ENCODE measurements around the gene AKT2. TPM values are rescaled to one million over a fixed set of nuclear protein-coding genes. Genes with fewer than 3 reads are reported as not detected.

The AKT2 gene
- polyA plus RNA-seq, 1 donor (not counting 4 experiments of a cell fraction or from before 2014, with no cell fraction given), result 108 TPM

GRCh38 chr19:40267601-40267997 is 17.5 kb downstream of the AKT2 start:
- H3K36me3 ChIP-seq (ENCODE audit: control insufficient read depth in 2 of 2, extremely low read depth in 1 of 2, insufficient read depth in 2 of 2, low read length in 2 of 2), result peaks cover 8 to 32% of the 10 kb centered on the region in 2 experiments
- H4K20me1 ChIP-seq (ENCODE audit: control insufficient read depth, extremely low read depth, insufficient read depth, low read length), result peaks cover 11% of the 10 kb centered on the region

GRCh38 chr19:40266912-40267600 is 18.1 kb downstream of the AKT2 start:
- no peaks in the 10 kb centered on the region for H3K9me3 ChIP-seq (ENCODE audit: control insufficient read depth, low read depth, low read length)
- H3K4me1 ChIP-seq (ENCODE audit: control insufficient read depth, extremely low read depth, insufficient read depth, low read length), result no peaks in the 10 kb centered on the region
- no peak overlapping the region for H3K27ac ChIP-seq (ENCODE audit: control insufficient read depth, insufficient read depth, low read length)
- H4K20me1 ChIP-seq (ENCODE audit: control insufficient read depth, extremely low read depth, insufficient read depth, low read length), result peaks cover 11% of the 10 kb centered on the region
- no peak for DNase-seq (ENCODE audit: low read depth, low spot score)
- H3K36me3 ChIP-seq (ENCODE audit: control insufficient read depth in 2 of 2, extremely low read depth in 1 of 2, insufficient read depth in 2 of 2, low read length in 2 of 2), result peaks cover 6 to 30% of the 10 kb centered on the region in 2 experiments
- no peaks in the 10 kb centered on the region for H3K27me3 ChIP-seq (ENCODE audit: control insufficient read depth, extremely low read depth, insufficient read depth, low read length)
- dilution Hi-C loops (cut with MboI; ENCODE audit: extremely low pct_ligation_motif_present, low sequenced_read_pairs), result no loop called here
- H3K4me3 ChIP-seq (ENCODE audit: control insufficient read depth in 2 of 3, extremely low read depth in 1 of 3, insufficient read depth in 2 of 3, low read depth in 1 of 3, low read length in 3 of 3), result no peak overlapping the region
- FAIRE-seq, result no peak
- no peak overlapping the region for H3K9ac ChIP-seq (ENCODE audit: control insufficient read depth, extremely low read depth, insufficient read depth, low read length)
- H3K9me1 ChIP-seq (ENCODE audit: control insufficient read depth, extremely low read depth, insufficient read depth, low read length), result peaks cover 4% of the 10 kb centered on the region
- peaks cover 79% of the 10 kb centered on the region for H3K79me2 ChIP-seq (ENCODE audit: control insufficient read depth, insufficient read depth, low read length)
- H2AFZ ChIP-seq (ENCODE audit: control insufficient read depth, low read length), result no peak overlapping the region
- no peak overlapping the region for H3K4me2 ChIP-seq (ENCODE audit: control insufficient read depth, extremely low read depth, insufficient read depth, low read depth, low read length)
- TF ChIP-seq CTCF (optimal IDR thresholded peaks at IDR 0.05 in 1 of 3, IDR thresholded peaks at IDR 0.05 in 1 of 3, conservative IDR thresholded peaks at IDR 0.05 in 1 of 3; ENCODE audit: extremely low read depth in 1 of 3, insufficient read depth in 2 of 3, low read length in 3 of 3) (no peak), EZH2 (IDR thresholded peaks at IDR 0.05; ENCODE audit: low read length) (no peak)

More at GRCh38 chr19:40267601-40267997, 17.5 kb downstream of the AKT2 start:
- no peaks in the 10 kb centered on the region for H3K9me3 ChIP-seq (ENCODE audit: control insufficient read depth, low read depth, low read length)
- peaks cover 81% of the 10 kb centered on the region for H3K79me2 ChIP-seq (ENCODE audit: control insufficient read depth, insufficient read depth, low read length)
- H3K27me3 ChIP-seq (ENCODE audit: control insufficient read depth, extremely low read depth, insufficient read depth, low read length), result no peaks in the 10 kb centered on the region
- H3K9ac ChIP-seq (ENCODE audit: control insufficient read depth, extremely low read depth, insufficient read depth, low read length), result no peak overlapping the region
- no peak overlapping the region for H3K4me3 ChIP-seq (ENCODE audit: control insufficient read depth in 2 of 3, extremely low read depth in 1 of 3, insufficient read depth in 2 of 3, low read depth in 1 of 3, low read length in 3 of 3)
- no peak overlapping the region for H3K27ac ChIP-seq (ENCODE audit: control insufficient read depth, insufficient read depth, low read length)
- dilution Hi-C loops (cut with MboI; ENCODE audit: extremely low pct_ligation_motif_present, low sequenced_read_pairs), result no loop called here
- DNase-seq (ENCODE audit: low read depth, low spot score) (no peak), FAIRE-seq (no peak)
- TF ChIP-seq CTCF (optimal IDR thresholded peaks at IDR 0.05 in 1 of 3, IDR thresholded peaks at IDR 0.05 in 1 of 3, conservative IDR thresholded peaks at IDR 0.05 in 1 of 3; ENCODE audit: extremely low read depth in 1 of 3, insufficient read depth in 2 of 3, low read length in 3 of 3), result no peak
- no peak for TF ChIP-seq EZH2 (IDR thresholded peaks at IDR 0.05; ENCODE audit: low read length)
- no peaks in the 10 kb centered on the region for H3K4me1 ChIP-seq (ENCODE audit: control insufficient read depth, extremely low read depth, insufficient read depth, low read length)
- H2AFZ ChIP-seq (ENCODE audit: control insufficient read depth, low read length), result no peak overlapping the region
- peaks cover 4% of the 10 kb centered on the region for H3K9me1 ChIP-seq (ENCODE audit: control insufficient read depth, extremely low read depth, insufficient read depth, low read length)
- no peak overlapping the region for H3K4me2 ChIP-seq (ENCODE audit: control insufficient read depth, extremely low read depth, insufficient read depth, low read depth, low read length)

Data from keratinocyte (primary cell).